ENCODE results near the gene KIT.

KIT gene

DNA sequence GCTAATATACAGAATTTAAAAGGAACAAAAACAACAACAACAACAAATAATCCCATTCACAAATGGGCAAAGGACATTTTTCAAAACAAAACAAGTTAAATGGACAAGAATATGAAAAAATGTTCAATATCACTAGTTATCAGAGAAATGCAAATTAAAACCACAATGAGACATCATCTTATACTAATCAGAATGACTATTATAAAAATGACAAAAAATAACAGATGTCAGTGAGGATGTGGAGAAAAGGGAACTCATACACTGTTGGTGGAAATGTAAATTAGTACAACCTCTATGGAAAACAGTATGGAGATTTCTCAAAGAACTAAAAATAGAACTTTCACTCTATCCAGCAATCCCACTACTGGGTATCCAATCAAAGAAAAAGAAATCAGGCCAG is 92.6 kb downstream of the KIT start:
- H3K27me3 ChIP-seq (ENCODE audit: insufficient read depth, poor library complexity, severe bottlenecking): no peaks in the 10 kb centered on the region
- no peak for DNase-seq (ENCODE audit: low read depth in 1 of 2, low spot score in 1 of 2)
- TF ChIP-seq, protein P1, sequence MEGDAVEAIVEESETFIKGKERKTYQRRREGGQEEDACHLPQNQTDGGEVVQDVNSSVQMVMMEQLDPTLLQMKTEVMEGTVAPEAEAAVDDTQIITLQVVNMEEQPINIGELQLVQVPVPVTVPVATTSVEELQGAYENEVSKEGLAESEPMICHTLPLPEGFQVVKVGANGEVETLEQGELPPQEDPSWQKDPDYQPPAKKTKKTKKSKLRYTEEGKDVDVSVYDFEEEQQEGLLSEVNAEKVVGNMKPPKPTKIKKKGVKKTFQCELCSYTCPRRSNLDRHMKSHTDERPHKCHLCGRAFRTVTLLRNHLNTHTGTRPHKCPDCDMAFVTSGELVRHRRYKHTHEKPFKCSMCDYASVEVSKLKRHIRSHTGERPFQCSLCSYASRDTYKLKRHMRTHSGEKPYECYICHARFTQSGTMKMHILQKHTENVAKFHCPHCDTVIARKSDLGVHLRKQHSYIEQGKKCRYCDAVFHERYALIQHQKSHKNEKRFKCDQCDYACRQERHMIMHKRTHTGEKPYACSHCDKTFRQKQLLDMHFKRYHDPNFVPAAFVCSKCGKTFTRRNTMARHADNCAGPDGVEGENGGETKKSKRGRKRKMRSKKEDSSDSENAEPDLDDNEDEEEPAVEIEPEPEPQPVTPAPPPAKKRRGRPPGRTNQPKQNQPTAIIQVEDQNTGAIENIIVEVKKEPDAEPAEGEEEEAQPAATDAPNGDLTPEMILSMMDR (IDR thresholded peaks at IDR 0.05; ENCODE audit: insufficient read depth, low read length): no peak
- TF ChIP-seq SPI1 (IDR thresholded peaks at IDR 0.05; ENCODE audit: borderline replicate concordance, low read depth) (no peak), GABPA (IDR thresholded peaks at IDR 0.05; ENCODE audit: low read depth) (no peak), POLR2AphosphoS5 (IDR thresholded peaks at IDR 0.05; ENCODE audit: low read depth) (no peak)
- TF ChIP-seq, protein P2, sequence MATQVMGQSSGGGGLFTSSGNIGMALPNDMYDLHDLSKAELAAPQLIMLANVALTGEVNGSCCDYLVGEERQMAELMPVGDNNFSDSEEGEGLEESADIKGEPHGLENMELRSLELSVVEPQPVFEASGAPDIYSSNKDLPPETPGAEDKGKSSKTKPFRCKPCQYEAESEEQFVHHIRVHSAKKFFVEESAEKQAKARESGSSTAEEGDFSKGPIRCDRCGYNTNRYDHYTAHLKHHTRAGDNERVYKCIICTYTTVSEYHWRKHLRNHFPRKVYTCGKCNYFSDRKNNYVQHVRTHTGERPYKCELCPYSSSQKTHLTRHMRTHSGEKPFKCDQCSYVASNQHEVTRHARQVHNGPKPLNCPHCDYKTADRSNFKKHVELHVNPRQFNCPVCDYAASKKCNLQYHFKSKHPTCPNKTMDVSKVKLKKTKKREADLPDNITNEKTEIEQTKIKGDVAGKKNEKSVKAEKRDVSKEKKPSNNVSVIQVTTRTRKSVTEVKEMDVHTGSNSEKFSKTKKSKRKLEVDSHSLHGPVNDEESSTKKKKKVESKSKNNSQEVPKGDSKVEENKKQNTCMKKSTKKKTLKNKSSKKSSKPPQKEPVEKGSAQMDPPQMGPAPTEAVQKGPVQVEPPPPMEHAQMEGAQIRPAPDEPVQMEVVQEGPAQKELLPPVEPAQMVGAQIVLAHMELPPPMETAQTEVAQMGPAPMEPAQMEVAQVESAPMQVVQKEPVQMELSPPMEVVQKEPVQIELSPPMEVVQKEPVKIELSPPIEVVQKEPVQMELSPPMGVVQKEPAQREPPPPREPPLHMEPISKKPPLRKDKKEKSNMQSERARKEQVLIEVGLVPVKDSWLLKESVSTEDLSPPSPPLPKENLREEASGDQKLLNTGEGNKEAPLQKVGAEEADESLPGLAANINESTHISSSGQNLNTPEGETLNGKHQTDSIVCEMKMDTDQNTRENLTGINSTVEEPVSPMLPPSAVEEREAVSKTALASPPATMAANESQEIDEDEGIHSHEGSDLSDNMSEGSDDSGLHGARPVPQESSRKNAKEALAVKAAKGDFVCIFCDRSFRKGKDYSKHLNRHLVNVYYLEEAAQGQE (IDR thresholded peaks at IDR 0.05; ENCODE audit: insufficient replicate concordance, low read depth): no peak

DNA sequence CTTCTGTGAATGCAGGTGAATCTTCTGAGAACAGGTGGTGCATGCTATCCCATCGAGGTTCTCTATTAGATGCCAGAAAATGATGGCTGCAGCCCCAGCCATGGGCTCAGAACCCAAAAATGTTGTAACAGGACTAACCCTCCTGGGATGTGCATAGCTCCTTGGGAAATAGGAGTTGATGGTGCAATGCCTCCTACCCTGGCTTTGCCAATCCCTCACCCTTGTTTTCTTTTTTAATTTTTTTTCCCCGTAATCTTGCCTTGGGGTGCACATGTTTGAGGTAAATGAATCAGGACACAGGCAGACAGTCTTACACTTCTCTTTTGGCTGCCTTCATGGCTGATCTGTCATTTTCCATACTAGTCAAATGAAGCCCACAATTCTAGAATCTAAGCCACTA is 96.6 kb downstream of the KIT start:
- Histone ChIP-seq H3K27ac (replicated peaks) (no peak overlapping the region), H3K27me3 (ENCODE audit: insufficient read depth, poor library complexity, severe bottlenecking) (no peaks in the 10 kb centered on the region), H3K4me3 (replicated peaks; ENCODE audit: insufficient read depth, low read length) (no peak overlapping the region)
- TF ChIP-seq, protein P2 (IDR thresholded peaks at IDR 0.05; ENCODE audit: insufficient replicate concordance, low read depth): no peak
- TF ChIP-seq GABPA (IDR thresholded peaks at IDR 0.05; ENCODE audit: low read depth) (no peak), SPI1 (IDR thresholded peaks at IDR 0.05; ENCODE audit: borderline replicate concordance, low read depth) (no peak), POLR2AphosphoS5 (IDR thresholded peaks at IDR 0.05; ENCODE audit: low read depth) (no peak)
- TF ChIP-seq, protein P1 (IDR thresholded peaks at IDR 0.05; ENCODE audit: insufficient read depth, low read length): no peak
- DNase-seq (ENCODE audit: low read depth in 1 of 2, low spot score in 1 of 2): no peak

More for the DNA sequence above, 92.6 kb downstream of the KIT start:
- no peak overlapping the region for H3K4me3 ChIP-seq (replicated peaks; ENCODE audit: insufficient read depth, low read length)
- H3K27ac ChIP-seq (replicated peaks): no peak overlapping the region

DNA sequence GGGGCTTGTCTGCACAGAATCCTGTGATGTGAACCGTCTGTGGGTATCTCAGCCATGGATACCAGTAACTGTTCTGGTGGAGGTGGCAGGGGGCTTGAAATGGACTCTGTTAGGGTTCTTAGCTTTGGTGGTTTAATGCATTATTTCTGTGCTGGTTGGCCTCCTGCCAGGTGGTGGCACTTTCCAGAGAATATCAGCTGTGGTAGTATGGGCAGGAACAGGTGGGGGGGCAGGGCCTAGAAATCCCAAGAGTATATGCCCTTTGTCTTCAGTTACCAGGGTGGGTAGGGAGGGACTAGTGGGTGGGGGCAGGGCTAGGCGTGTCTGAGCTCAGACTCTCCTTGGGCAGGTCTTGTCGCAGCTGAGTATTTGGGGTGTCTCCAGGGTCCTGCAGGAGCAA is 106.7 kb downstream of the KIT start:
- Histone ChIP-seq H3K27me3 (ENCODE audit: insufficient read depth, poor library complexity, severe bottlenecking) (no peaks in the 10 kb centered on the region), H3K27ac (replicated peaks) (no peak overlapping the region), H3K4me3 (replicated peaks; ENCODE audit: insufficient read depth, low read length) (no peak overlapping the region)
- DNase-seq (ENCODE audit: low read depth in 1 of 2, low spot score in 1 of 2): no peak
- TF ChIP-seq POLR2AphosphoS5 (IDR thresholded peaks at IDR 0.05; ENCODE audit: low read depth) (no peak), GABPA (IDR thresholded peaks at IDR 0.05; ENCODE audit: low read depth) (no peak), SPI1 (IDR thresholded peaks at IDR 0.05; ENCODE audit: borderline replicate concordance, low read depth) (no peak)
- TF ChIP-seq, protein P1 (IDR thresholded peaks at IDR 0.05; ENCODE audit: insufficient read depth, low read length): no peak
- TF ChIP-seq, protein P2 (IDR thresholded peaks at IDR 0.05; ENCODE audit: insufficient replicate concordance, low read depth): no peak

Data from HL-60 (cell line).